WTC11 (cell line): ENCODE results near the gene SHKBP1.

Experiments
- CTCF ChIP-seq: fragments of 200-600 bp; IDR thresholded peaks from 2 replicates; pipeline ENCODE4 v1.8.0; 2022; ENCODE audit warnings: antibody characterized with exemption
- FOXK1 ChIP-seq: sonication (generic); formaldehyde crosslinking; IDR thresholded peaks from 2 replicates; pipeline ENCODE4 v1.8.0; 2022; ENCODE audit warnings: mild to moderate bottlenecking, moderate library complexity, missing genetic modification reagents
- MLX ChIP-seq: sonication (generic); formaldehyde crosslinking; IDR thresholded peaks from 2 replicates; pipeline ENCODE4 v1.8.1; 2023; ENCODE audit warnings: mild to moderate bottlenecking, missing genetic modification reagents, moderate library complexity
- PREB ChIP-seq: sonication (generic); formaldehyde crosslinking; IDR thresholded peaks from 2 replicates; pipeline ENCODE4 v1.8.1; 2022; ENCODE audit warnings: mild to moderate bottlenecking, missing genetic modification reagents, moderate library complexity, borderline replicate concordance

- TF ChIP-seq FOXK1 (CRISPR knock-in tag) = no peak
- no peak for TF ChIP-seq CTCF
- TF ChIP-seq MLX = no peak
- no peak for TF ChIP-seq PREB (CRISPR knock-in tag)
Observed at GRCh38 chr19:40584007-40584406, 7.3 kb downstream of the SHKBP1 start.
